GM21423 (cell line): ENCODE results near the gene SEMA4D.
"Not testable (repeated sequence)": the region's sequence is repeated elsewhere in the genome, so short reads cannot be mapped to it uniquely, and the experiment has no call there.

Source experiments
- ATAC-seq: cut with Tn5 transposase; IDR thresholded peaks from one replicate; pipeline ENCODE4 v1.9.1; 2021; ENCODE audit warnings: mild to moderate bottlenecking, moderate library complexity; ENCODE audit not compliant: unreplicated experiment

SEMA4D gene

DNA sequence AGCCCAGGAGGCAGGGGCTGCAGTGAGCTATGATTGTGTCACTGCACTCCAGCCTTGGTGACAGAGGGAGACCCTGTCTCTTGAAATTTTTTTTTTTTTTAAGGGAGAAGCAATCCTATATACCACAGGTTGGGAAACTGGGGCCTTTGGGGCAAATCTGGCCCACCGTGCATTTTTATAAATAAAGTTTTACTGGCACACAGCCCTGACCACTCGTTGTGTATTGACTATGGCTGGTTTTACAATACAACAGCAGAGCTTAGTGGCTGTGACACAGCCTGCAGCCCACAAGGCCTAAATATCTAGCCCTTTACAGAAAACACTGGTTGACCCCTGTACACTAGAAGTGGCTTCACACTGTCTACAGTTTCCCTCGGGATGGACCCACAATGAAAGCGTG lies 121.6 kb downstream of the SEMA4D start:
- ATAC-seq: no peak

DNA sequence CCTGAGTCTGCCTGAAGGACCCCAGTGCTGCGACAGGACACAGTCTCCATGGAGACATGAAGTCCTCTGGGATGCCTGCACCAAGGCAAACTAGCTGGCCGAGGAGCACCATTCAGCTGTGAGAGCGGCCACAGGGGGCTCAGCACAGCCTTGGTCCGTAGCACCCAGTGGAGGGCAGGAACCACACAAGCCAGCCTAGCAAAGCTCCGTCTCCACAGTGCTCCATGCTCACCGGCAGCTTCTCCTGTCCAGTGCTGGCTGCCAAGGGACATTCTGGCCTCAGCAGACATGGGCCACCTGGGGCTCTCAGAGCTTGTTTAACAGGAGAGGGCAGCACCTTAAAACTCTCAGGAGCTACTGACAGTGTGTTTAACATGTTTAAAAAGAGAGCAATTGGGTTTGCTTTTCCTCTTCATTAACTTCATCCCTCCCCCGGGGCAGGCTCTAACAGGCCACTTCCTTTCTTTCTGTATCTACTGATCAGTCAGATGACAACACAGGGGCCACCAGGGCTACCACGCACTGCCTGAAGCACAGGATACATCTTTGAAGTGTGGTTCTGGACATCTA lies 122.6 kb downstream of the SEMA4D start:
- ATAC-seq: peak; percentile 73

DNA sequence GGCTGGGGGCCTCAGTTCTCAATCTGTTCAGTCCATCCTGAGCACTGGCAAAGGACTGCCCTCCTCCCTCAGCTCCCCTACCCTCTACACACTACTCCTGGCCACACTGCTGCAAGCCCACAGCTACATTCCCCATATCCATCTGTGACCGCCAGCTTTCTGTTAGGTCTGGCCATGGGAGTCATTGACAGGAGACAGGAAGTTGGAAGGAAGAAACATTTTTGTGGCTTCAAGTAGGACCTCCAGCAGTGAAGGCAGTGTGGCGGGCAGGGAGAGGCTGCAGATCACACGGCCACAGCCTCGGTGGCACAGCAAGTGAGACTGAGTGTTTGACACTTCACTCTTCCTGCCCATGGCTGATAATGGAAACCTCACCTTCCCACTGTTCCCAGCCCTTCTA lies 123.7 kb downstream of the SEMA4D start:
- ATAC-seq: no peak

DNA sequence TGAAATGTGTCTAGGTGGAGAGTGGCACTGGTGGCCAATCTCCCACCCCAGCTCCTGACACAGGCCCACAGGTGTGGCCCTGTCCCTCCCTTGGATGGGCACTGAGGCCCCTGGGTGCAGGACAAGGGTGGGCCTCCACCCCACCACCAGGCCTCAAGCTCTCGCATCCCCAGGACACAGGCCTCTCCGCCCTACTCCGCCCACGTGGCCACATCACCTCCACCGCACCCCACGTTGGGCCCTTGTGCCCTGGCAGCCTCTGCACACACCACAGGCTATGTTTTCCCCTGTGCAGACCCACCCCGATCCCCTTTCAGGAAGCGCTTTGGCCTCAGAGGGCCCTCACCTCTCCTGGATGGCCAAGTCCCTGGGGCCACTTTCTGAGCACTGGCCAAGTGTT lies 124.9 kb downstream of the SEMA4D start:
- no peak for ATAC-seq

DNA sequence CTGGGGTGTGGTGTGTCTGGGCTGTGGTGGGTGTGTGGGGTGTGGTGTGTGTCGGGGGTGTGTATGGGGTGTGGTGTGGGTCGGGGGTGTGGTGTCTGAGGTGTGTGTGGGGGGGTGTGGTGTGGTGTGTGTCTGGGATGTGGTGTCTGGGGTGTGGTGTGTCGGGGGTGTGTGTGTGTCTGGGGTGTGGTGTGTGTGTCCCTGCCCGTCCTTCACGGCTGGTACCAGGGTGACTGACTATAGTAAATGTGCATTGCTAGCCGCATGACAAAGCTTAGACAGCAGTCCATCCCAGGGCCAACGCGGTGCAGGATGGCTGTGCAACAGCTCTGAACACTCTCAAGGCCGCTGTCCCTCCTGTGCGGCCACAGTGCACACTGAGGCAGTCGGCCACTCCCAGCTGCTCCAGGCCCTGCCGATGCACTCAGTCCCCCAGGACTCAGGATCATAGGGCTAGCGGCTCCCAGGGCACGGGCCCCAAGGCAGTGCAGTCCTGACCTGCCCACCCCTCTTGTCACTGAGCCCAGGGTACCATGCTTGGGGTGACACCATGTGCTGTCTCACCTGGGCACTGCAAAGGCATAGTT lies 125.6 kb downstream of the SEMA4D start:
- no peak for ATAC-seq

DNA sequence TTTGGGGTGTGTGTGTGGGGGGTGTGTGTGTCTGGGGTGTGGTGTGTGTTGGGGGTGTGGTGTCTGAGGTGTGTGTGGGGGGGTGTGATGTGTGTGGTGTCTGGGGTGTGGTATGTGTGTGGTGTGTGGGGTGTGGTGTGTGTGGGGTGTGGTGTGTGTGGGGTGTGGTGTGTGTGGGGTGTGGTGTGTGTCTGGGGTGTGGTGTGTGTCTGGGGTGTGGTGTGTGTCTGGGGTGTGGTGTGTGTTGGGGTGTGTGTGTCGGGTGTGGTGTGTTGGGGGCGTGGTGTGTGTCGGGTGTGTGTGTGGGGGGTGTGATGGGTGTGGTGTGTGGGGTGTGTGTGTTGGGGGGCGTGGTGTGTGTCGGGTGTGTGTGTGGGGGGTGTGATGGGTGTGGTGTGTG lies 126.1 kb downstream of the SEMA4D start:
- ATAC-seq: not testable (repeated sequence)

DNA sequence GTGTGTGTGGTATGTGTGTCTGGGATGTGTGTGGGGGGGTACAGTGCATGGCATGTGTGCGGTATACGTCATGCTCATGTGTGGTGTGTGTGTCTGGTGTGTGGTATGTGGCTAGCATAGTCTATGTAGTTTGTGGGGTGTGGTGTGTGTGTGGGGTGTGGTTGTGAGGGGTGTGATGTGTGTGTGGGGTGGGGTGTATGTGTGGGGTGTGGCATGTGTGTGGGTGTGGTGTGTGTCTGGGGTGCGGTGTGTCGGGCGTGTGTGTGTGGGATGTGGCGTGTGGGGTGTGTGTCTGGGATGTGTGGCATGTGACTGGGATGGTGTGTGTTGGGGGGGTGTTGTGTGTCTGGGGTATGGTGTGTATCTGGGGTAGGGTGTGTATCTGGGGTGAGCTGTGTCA lies 127.3 kb downstream of the SEMA4D start:
- no peak for ATAC-seq

DNA sequence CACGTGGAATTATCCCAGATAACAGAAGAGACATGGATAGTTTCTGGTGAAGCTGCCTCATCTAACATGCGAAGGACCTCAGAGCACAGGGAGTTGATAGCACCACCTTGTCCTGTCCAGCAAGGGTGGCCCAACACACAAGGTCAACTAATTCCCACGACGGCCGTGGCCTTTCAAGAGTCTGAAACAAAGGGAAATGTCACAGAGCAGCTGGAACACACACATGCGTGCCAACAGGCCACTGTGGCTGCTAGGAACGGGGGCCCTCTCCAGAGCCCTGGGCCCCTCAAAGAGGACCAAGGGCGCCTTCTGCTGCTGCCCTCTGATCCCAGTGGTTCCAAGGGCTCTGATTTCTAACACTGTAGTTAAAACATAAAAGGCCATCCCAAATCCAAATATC lies 128.9 kb downstream of the SEMA4D start:
- ATAC-seq: no peak

DNA sequence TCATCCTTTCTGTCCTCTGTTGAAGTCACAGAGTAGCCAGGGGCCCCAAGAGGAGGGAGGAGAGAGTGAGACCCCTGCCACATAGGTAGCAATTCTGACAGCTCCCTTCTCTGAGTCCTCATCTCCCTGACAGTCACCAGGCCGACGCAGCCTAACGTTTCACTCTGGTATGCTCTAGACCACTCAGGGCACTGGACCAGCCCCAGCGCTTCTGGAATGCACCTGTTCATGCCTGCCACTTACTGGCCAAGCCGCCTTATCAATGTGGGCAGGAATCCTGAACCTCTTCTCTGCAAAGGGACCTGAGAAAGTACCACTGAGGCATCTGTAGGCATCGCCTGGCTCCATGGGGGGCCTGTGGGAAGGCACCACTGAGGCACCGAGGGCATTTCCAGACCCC lies 129.4 kb downstream of the SEMA4D start:
- no peak for ATAC-seq

DNA sequence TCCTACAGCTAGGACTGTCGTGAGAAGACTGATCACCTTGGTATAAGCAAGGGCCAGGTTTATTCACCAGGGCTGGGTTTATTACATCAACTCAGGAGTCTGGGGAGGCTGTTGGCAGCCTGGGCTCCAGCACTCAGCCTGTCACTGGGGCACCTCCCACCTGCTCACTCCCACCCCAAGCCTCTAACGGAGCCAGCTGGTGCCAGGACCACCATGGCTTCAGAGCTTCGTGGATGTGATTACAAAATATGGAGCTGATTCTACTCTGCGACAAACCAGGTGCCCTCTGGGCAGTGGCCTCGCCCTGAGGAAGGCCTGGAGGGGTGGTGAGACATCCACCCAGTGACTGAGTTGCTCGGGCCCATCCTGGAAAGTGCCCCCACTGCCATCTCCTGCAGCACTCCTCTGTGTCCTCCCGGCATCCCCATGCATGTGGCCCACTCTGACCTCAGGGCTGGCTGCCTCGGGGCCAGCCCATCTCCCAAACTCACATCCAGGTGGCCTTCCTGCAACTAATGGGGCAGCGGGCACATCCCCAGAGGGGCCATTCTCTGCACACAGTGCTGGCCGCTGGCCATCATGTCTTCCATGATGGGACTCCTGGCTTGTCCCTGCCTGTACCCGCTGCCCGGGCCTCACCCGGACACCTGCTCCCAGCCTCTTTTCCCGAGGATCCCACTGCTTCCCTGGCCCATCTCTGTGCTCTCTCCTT lies 130.0 kb downstream of the SEMA4D start:
- no peak for ATAC-seq

DNA sequence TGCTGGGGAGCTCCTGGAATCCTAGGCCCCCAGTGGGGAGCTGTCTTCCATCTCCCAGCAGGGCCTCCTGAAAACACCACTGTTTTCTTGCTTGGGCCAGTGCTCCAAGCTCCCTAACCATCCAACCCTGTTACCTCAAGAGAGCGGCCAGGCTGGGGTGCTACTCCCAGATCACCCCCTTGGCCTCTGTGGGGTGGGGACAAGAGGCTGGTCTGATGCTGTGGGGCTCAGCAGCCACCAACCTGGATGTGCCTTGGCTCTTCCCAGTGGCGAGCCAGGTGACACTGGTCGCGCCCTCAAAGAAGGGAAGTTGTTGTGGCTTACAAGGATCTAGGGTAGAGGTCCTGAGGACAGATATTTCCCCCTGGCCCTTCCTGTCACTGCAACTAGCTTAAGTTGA lies 130.6 kb downstream of the SEMA4D start:
- ATAC-seq: no peak

DNA sequence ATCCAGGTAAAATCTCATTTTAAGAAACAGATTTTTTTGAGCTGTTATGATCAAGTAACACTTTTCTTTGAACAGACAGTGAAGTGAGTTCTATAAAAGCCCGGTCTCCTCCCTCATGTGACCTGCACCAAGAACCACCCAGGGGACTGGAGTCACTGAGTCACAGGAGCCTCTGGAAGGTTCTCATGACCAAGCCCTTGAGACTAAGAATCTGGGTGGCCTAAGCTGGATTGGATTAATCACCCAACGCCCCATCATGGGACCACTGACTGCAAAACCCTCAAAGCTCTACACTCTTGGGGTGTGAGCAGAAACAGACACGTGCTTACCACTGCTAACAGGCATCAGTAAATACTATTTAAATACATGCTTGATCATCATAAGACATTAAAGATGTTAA lies 131.2 kb downstream of the SEMA4D start:
- ATAC-seq: no peak

DNA sequence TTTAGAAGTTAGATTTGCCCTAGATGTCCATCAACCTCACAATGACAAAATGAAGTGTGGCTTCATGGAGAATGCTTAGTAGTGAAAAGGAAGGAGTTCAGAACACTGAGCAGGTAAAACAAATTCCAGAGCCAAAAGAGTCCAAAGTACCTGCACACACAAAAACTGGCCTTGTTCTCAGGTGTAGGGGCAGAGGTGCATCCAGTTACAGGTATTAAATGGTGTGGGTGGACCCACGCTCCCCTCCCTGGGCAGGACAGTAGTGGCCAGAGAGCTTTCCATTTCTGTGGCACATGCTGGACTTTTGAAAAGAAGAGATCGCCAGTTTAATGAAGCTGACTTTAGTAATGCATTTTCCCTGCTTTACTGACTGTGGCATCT lies 132.4 kb downstream of the SEMA4D start:
- no peak for ATAC-seq

DNA sequence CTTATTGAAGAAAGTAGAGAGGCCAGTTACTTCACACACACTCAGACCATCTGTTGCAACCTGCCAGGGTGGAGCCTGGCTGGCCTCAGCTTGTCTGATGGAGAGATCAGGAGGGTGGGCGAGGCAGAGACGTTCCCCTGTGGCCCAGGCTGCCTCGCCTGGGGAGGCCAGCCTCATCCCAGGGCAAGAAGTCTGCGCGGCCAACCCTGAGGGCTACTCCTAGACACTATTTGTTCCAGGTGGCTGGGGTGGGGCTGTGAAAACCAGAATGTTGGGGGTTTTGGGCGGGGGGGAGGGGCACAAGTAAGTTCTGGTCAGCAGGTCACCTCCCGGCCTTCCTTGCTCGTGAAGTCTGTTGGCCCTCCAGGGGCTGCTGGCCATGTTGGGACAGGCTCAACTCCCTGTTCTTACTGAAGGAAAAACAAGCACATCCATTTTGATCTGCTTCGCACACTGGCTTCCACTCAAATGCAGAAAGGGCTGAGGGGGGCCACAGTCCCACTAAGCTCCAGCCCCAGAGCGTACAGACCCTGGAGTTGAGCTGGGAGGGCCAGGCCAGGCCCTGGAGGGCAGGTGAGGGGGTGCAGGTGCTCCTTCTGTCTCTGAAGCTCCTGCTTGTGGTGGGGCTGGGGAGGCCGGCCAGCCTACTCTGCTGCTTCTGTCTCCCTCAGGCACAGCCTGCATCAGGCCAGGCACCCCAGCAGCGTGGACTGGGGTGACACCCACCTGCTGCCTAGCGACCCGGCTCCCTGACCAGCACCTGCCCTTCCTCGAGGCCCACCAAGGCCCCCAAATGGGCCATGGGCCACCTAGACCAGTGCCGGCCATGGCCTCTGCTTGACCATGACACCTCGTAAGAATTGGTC lies 133.0 kb downstream of the SEMA4D start:
- no peak for ATAC-seq

DNA sequence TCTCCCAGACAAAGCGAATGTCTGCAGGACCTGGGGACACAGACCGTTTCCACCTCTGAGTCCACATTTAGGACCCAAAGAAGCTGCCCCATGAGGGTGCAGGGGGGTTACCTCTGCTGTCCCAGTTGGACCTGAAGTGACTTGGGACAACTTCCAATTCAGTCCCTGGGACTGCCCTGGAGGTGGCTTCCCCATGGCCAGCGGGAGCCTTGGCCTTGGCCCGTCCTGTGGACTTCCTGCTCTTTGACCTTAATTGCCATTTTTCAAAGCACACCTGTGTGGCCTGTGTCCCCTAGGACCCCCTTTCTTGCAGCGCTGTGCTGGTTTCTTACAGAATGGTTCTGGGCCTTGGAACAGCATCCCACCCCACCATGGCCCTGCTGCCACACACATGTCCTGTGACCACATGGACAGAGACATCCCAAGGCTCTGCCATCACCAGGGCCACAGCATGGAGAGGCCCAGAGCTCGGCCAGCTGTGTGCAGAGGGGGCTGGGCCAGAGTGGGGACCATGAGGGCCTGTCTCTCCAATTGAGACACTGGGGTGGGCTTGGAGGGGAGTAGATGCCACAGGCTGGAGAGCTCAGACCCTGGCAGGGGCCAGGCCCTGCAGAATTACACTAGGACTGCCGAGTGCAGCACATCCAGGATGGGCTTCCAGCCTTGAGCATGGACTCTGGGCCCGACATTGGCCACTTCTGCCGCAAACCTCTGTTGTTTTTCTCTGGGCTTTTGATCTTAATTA lies 133.8 kb downstream of the SEMA4D start:
- no peak for ATAC-seq

DNA sequence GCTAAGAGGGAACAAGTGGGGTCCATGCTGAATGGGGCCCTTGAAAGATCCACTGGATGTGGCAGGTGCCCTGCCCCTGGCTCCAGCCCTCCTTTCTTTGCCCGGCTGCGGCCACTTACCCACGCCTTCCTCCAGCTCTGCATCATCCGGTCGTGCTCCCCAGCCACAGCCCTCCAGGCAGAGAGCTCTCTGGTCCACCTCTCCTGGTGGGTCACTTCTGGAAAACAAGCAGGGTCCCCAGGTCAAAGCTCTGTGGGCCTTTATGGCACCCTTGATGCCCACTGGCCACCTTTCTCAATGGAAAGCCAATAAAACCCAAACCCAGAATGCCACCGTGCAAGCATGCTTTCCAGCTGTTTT lies 134.6 kb downstream of the SEMA4D start:
- no peak for ATAC-seq

DNA sequence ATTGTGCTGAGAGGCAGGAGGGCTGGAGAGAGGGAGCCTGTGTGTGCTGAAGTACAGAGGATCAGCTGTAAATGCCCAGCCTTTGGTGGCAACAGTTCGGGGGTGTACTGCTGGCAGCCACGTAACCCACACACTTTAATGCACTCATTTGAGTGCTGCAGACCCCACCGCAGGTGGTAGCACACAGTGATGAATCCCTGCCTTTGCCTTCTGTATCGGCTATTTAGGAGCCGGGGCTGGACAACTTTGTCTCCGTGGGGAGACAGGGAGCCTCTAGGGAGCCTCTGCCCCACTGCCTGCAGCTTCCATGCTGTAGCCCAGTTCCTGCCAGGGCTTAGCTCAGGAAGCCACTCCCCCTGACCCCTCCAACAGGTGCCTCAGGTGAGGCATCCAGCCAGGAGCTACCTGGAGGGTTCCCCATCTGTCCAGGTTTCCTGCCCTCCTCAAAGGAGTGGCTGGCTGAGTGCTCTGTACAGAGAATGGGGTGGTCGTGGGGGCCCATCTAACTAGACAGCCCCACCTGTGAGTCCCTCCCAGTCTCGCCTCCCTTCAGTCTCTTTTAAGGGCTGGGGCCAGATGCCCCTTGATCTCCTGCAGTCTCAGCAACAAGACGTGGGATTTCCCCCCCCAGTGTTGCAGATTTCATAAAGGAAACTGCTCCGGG lies 135.1 kb downstream of the SEMA4D start:
- no peak for ATAC-seq

DNA sequence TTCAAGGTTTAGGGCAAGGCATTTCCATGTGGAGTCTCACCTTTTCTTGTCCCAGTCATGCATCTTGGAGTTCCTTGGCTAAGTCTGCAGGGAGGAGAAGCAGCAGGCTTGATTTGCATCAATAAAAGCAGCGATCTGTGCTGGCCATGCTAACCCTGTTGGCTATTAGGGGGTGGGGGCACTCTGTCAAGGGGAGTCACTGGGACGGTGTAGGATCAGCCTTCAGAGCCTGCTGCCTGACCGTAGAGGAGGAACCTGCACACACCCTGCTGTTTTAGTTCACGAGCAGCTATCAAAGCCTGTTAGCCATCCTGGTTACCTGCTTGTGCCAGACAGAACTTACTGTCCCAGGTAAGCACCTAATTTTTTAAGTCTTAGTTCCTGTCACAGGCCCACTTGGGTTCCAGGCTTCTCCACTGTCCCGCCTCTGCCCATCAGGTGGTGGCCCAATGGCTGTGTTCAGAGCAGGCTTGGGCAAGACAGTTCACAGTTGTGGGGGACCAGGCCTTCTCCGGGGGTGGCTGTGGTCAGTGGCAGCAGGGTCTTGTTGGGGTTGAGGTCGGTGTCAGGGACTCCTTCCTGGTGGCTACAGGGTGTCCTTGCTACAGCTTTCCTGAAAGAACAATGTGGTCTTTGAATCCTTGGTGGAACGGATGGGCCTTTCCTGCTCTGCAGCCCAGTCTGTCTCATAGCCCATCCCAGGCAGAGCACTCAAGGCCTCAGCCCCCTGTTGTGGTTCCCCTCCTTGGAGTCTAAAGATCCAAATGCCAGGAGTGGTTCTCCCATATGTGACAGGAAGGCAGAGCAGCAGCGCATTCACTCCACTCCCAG lies 135.9 kb downstream of the SEMA4D start:
- ATAC-seq: no peak

DNA sequence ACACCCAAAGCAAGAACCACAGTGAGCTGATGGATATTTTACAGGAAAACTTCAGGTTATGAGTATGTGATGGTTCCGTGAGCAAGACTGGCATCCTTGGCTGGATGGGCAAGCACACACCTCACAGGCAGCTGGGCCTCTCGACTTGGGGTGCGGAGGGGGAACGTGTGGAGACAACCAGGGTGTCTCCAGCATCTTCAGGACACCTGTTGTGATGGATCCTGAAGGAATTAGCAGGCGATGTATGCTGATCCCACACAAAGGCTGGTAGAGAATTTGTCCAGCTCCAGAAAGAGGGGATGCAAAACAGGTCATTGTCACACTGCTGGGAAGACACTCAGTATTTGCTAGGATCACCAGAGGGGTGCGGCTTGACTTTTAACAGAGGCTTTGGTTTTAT lies 136.9 kb downstream of the SEMA4D start:
- no peak for ATAC-seq

DNA sequence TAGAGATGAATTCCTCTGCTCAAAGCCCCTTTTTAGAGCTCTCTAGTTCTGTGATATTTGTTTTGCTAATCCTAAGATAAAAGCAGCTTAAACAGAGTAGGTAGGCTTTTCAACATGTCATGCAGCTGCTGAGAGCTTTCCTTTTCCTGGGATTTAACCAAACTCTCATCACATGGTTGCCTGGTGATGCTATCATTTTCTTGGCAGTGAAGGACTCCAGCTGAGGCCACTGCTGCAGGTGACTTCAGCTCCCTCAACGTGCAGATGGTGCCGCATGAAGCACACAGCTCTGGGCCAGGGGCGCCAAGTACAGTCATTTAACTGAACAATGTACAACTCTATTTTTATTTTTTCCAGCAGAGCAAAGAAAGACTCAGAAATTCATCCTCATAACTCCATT lies 137.4 kb downstream of the SEMA4D start:
- no peak for ATAC-seq
